B cell (primary cell): Measurements from ENCODE around the gene AURKAIP1. TPM values are rescaled to one million over a fixed set of nuclear protein-coding genes. Genes with fewer than 3 reads are reported as not detected.

Experiments
- ATAC-seq: fragments of 200-7000 bp; cut with Tn5 transposase; one replicate; pipeline ENCODE4 v1.10.0; 2021; ENCODE audit warnings: low read depth, mild to moderate bottlenecking, moderate number of reproducible peaks, moderate library complexity
- CTCF ChIA-PET: fragments of 350-600 bp; sonication (Branson Sonifier 250); formaldehyde crosslinking; loops from one replicate; lab custom pipeline; 2021; ENCODE audit warnings: antibody characterized with exemption, inconsistent platforms; lab: Charles Lee
- POLR2A ChIA-PET: fragments of 350-600 bp; sonication (Branson Sonifier 250); formaldehyde crosslinking; loops from one replicate; lab custom pipeline; 2021; ENCODE audit warnings: antibody characterized with exemption; lab: Charles Lee
- DNase-seq: peaks from one replicate; pipeline ENCODE4 v3.0.0; 2013
- H2AFZ ChIP-seq: 2 replicates; pipeline ENCODE4 v1.6.1; 2012; ENCODE audit warnings: mild to moderate bottlenecking, low read depth, low read length; ENCODE audit not compliant: insufficient read depth, poor library complexity, severe bottlenecking
- H3K27ac ChIP-seq, 2 donors: 1 replicate in 1 of 2; 2 replicates in 1 of 2; pipeline ENCODE4 v1.5.1; 2012 to 2013; ENCODE audit warnings: low read length in 2 of 2, mild to moderate bottlenecking in 2 of 2, moderate library complexity in 1 of 2
- H3K27me3 ChIP-seq, 4 experiments: fragments of 200-600 bp in 1 of 4; sonication (generic) in 1 of 4; replicated peaks in 1 of 4; 1 replicate in 2 of 4; 2 replicates in 2 of 4; pipeline versions ENCODE4 v1.6.1 to v1.7.0; 2013 to 2016; ENCODE audit warnings: low read length in 3 of 4, mild to moderate bottlenecking in 2 of 4, mixed read lengths in 1 of 4, moderate library complexity in 1 of 4; ENCODE audit not compliant: insufficient read depth in 4 of 4, control insufficient read depth in 3 of 4; ENCODE audit errors: control extremely low read depth in 1 of 4
- H3K36me3 ChIP-seq, 2 experiments: replicated peaks in 1 of 2; 1 replicate in 1 of 2; 2 replicates in 1 of 2; pipeline versions ENCODE4 v1.6.1 to v1.7.1; 2013; ENCODE audit warnings: low read length in 1 of 2; ENCODE audit not compliant: insufficient read depth in 2 of 2, control insufficient read depth in 1 of 2; ENCODE audit errors: control extremely low read depth in 1 of 2, extremely low read depth in 1 of 2
- H3K4me1 ChIP-seq, 2 donors: fragments of 200-600 bp in 1 of 2; sonication (generic) in 1 of 2; 1 replicate in 1 of 2; 2 replicates in 1 of 2; pipeline versions ENCODE4 v1.5.1 to v1.6.1; 2013 to 2017; ENCODE audit warnings: low read length in 2 of 2; ENCODE audit not compliant: control insufficient read depth in 2 of 2, insufficient read depth in 2 of 2
- H3K4me2 ChIP-seq: replicated peaks from 2 replicates; pipeline ENCODE3; 2012; ENCODE audit warnings: mild to moderate bottlenecking, low read depth, low read length; ENCODE audit not compliant: poor library complexity, severe bottlenecking
- H3K4me3 ChIP-seq, 5 experiments: fragments of 200-600 bp in 1 of 5; sonication (generic) in 1 of 5; 1 replicate in 3 of 5; 2 replicates in 2 of 5; pipeline versions ENCODE4 v1.5.1 to v1.7.0; 2011 to 2016; ENCODE audit warnings: low read length in 4 of 5, mild to moderate bottlenecking in 4 of 5, low read depth in 2 of 5, control low read depth in 1 of 5, moderate library complexity in 1 of 5; ENCODE audit not compliant: insufficient read depth in 1 of 5; ENCODE audit errors: control extremely low read depth in 1 of 5, extremely low read depth in 1 of 5
- H3K79me2 ChIP-seq: fragments of 200-600 bp; sonication (generic); one replicate; pipeline ENCODE4 v1.6.0; 2016; ENCODE audit warnings: low read length; ENCODE audit not compliant: control insufficient read depth, insufficient read depth
- H3K9ac ChIP-seq: fragments of 200-600 bp; sonication (generic); 2 replicates; pipeline ENCODE4 v1.6.1; 2017; ENCODE audit warnings: mild to moderate bottlenecking, low read length, moderate library complexity
- H3K9me3 ChIP-seq, 3 donors: one replicate each; pipeline versions ENCODE4 v1.6.1 to v1.7.1; 2013; ENCODE audit warnings: low read length in 2 of 3; ENCODE audit not compliant: control insufficient read depth in 2 of 3, insufficient read depth in 1 of 3; ENCODE audit errors: control extremely low read depth in 1 of 3
- H4K20me1 ChIP-seq: 2 replicates; pipeline ENCODE4 v1.6.0; 2012; ENCODE audit warnings: mild to moderate bottlenecking, low read length; ENCODE audit not compliant: insufficient read depth, control insufficient read depth, poor library complexity, severe bottlenecking
- H3K27ac Mint-ChIP-seq: one replicate; pipeline ENCODE4 v1.8.0; 2021; ENCODE audit warnings: mixed read lengths
- H3K27me3 Mint-ChIP-seq: one replicate; pipeline ENCODE4 v1.8.0; 2021; ENCODE audit warnings: mixed read lengths
- H3K4me1 Mint-ChIP-seq: one replicate; pipeline ENCODE4 v1.8.0; 2021; ENCODE audit warnings: mixed read lengths
- H3K4me3 Mint-ChIP-seq: one replicate; pipeline ENCODE4 v1.8.0; 2021; ENCODE audit warnings: mixed read lengths
- H3K9me3 Mint-ChIP-seq: one replicate; pipeline ENCODE4 v1.8.0; 2022; ENCODE audit warnings: mixed read lengths; ENCODE audit not compliant: insufficient read depth
- CTCF ChIP-seq: fragments of 200-600 bp; IDR thresholded peaks from one replicate; pipeline ENCODE4 v1.8.0; 2022; ENCODE audit warnings: antibody characterized with exemption, mild to moderate bottlenecking
- EZH2 ChIP-seq: IDR thresholded peaks from 2 replicates; pipeline ENCODE4 v1.6.1; 2012; ENCODE audit warnings: borderline replicate concordance, low read depth, mild to moderate bottlenecking, moderate library complexity, low read length; ENCODE audit not compliant: insufficient read depth, poor library complexity, severe bottlenecking
- WGBS: methylation state at CpG from one replicate; pipeline ENCODE4 v1.1.5; 2013; ENCODE audit warnings: missing lambda C conversion rate; ENCODE audit not compliant: insufficient coverage; 5-methylcytosine and 5-hydroxymethylcytosine counted together
- intact Hi-C: fragments of 100-400 bp; cut with micrococcal nuclease; formaldehyde crosslinking; loops from one replicate; pipeline ENCODE4 v1.10.0; 2022
- polyA plus RNA-seq: library from polyadenylated mRNA; depleted of rRNA; stranded (reverse); fragments of >200 nt; gene quantifications from 2 replicates; pipeline ENCODE4 v1.2.3, GENCODE V29; 2012
- total RNA-seq, 2 donors: library from RNA; stranded (reverse); fragments of 120-200 nt in 1 of 2; gene quantifications; 1 replicate in 1 of 2; 2 replicates in 1 of 2; pipeline versions ENCODE4 v1.2.3 to v1.2.4, GENCODE V29; 2013 to 2022

AURKAIP1 gene
- total and polyA plus RNA-seq, 2 donors (not counting 1 experiment from before 2014, with no cell fraction given) = 61.1 to 61.7 TPM

GRCh38 chr1:1332774-1333480 lies 42.1 kb downstream of the AURKAIP1 start:
- Histone ChIP-seq H3K79me2 (no peaks in the 10 kb centered on the region), H3K36me3 (peaks cover 0 to under 1% of the 10 kb centered on the region in 2 experiments), H4K20me1 (no peaks in the 10 kb centered on the region), H3K27me3 (no peaks in the 10 kb centered on the region), H3K4me1 (peaks cover 0 to 16% of the 10 kb centered on the region in 2 donors), H2AFZ (no peak overlapping the region), H3K4me2 (no peak overlapping the region), H3K4me3 (no peak overlapping the region), H3K9me3 (peaks cover 0 to 16% (median 0%) of the 10 kb centered on the region in 3 donors), H3K9ac (no peak overlapping the region), H3K27ac (no peak overlapping the region)
- Mint-ChIP-seq H3K4me1 (peaks cover 7% of the 10 kb centered on the region), H3K4me3 (no peak overlapping the region), H3K27ac (no peak overlapping the region), H3K27me3 (no peaks in the 10 kb centered on the region), H3K9me3 (no peaks in the 10 kb centered on the region)
- DNase-seq (no peak), ATAC-seq (no peak)
- POLR2A ChIA-PET = no interaction called here
- TF ChIP-seq EZH2 (no peak), CTCF (no peak)
- CTCF ChIA-PET = no interaction called here
- intact Hi-C loops = no loop called here
- WGBS = 92% methylated on average over 48 of the region's 48 CpGs

- Mint-ChIP-seq H3K27me3 (no peaks in the 10 kb centered on the region), H3K4me1 (peaks cover 7% of the 10 kb centered on the region), H3K4me3 (no peak overlapping the region), H3K9me3 (no peaks in the 10 kb centered on the region), H3K27ac (no peak overlapping the region)
- Histone ChIP-seq H3K4me2 (no peak overlapping the region), H3K27me3 (no peaks in the 10 kb centered on the region), H4K20me1 (no peaks in the 10 kb centered on the region), H3K27ac (no peak overlapping the region), H3K4me1 (peaks cover 0 to 16% of the 10 kb centered on the region in 2 donors), H3K36me3 (peaks cover 0 to 4% of the 10 kb centered on the region in 2 experiments), H3K79me2 (no peaks in the 10 kb centered on the region), H3K9me3 (peaks cover 0 to 16% (median 0%) of the 10 kb centered on the region in 3 donors), H3K9ac (no peak overlapping the region), H2AFZ (no peak overlapping the region), H3K4me3 (no peak overlapping the region)
- DNase-seq = no peak
- intact Hi-C loops = no loop called here
- ATAC-seq = no peak
- WGBS = 92% methylated on average over 57 of the region's 57 CpGs
- no peak for TF ChIP-seq EZH2
- no peak for TF ChIP-seq CTCF
- CTCF ChIA-PET = no interaction called here
- POLR2A ChIA-PET = interaction anchor here (0.7 kb wide), 1 partner anchor 10 kb away, joined by 12 read pairs; no protein-coding TSS in a partner anchor
Measured at GRCh38 chr1:1332031-1332755, 42.8 kb downstream of the AURKAIP1 start.
